ENCODE measurements around the gene LHFPL4.
"Not testable (repeated sequence)": the region's sequence is repeated elsewhere in the genome, so short reads cannot be mapped to it uniquely, and the experiment has no call there.

LHFPL4 gene

GRCh38 chr3:9553021-9553947 is at the start of gene LHFPL4:
TSS of gene LHFPL4 (minus strand) at chr3:9553822. CDS start at chr3:9552679, 1,143 bp downstream.
- DNase-seq (ENCODE audit: low read depth) = no peak

GRCh38 chr3:9602620-9603019 is 49.0 kb upstream of the LHFPL4 start:
- DNase-seq (ENCODE audit: low read depth) = no peak

GRCh38 chr3:9601006-9601581 is 47.5 kb upstream of the LHFPL4 start:
- DNase-seq (ENCODE audit: low read depth) = not testable (repeated sequence)

GRCh38 chr3:9600597-9600996 is 47.0 kb upstream of the LHFPL4 start:
- no peak for DNase-seq (ENCODE audit: low read depth)

GRCh38 chr3:9598783-9599387 is 45.3 kb upstream of the LHFPL4 start:
- DNase-seq (ENCODE audit: low read depth) = no peak

GRCh38 chr3:9595877-9596276 is 42.3 kb upstream of the LHFPL4 start:
- no peak for DNase-seq (ENCODE audit: low read depth)

GRCh38 chr3:9591781-9592180 is 38.2 kb upstream of the LHFPL4 start:
- not testable (repeated sequence) for DNase-seq (ENCODE audit: low read depth)

- DNase-seq (ENCODE audit: low read depth) = no peak
Observed at GRCh38 chr3:9590282-9590791, 36.7 kb upstream of the LHFPL4 start.

- DNase-seq (ENCODE audit: low read depth) = no peak
Observed at GRCh38 chr3:9583792-9584191, 30.2 kb upstream of the LHFPL4 start.

GRCh38 chr3:9583371-9583770 is 29.7 kb upstream of the LHFPL4 start:
- DNase-seq (ENCODE audit: low read depth) = no peak

GRCh38 chr3:9582332-9582731 is 28.7 kb upstream of the LHFPL4 start:
- no peak for DNase-seq (ENCODE audit: low read depth)

- DNase-seq (ENCODE audit: low read depth) = no peak
Observed at GRCh38 chr3:9581742-9582141, 28.1 kb upstream of the LHFPL4 start.

GRCh38 chr3:9569054-9569453 is 15.4 kb upstream of the LHFPL4 start:
- DNase-seq (ENCODE audit: low read depth) = no peak

GRCh38 chr3:9565316-9565715 is 11.7 kb upstream of the LHFPL4 start:
- DNase-seq (ENCODE audit: low read depth) = no peak

- no peak for DNase-seq (ENCODE audit: low read depth)
Observed at GRCh38 chr3:9563851-9564250, 10.2 kb upstream of the LHFPL4 start.

- not testable (repeated sequence) for DNase-seq (ENCODE audit: low read depth)
Observed at GRCh38 chr3:9560056-9560455, 6.4 kb upstream of the LHFPL4 start.

- no peak for DNase-seq (ENCODE audit: low read depth)
Observed at GRCh38 chr3:9553948-9554513, 409 bp upstream of the LHFPL4 start.

GRCh38 chr3:9552252-9552999 is 1.2 kb downstream of the LHFPL4 start:
- no peak for DNase-seq (ENCODE audit: low read depth)

- DNase-seq (ENCODE audit: low read depth) = no peak
Observed at GRCh38 chr3:9550999-9551398, 2.6 kb downstream of the LHFPL4 start.

GRCh38 chr3:9549600-9549999 is 4.0 kb downstream of the LHFPL4 start:
- DNase-seq (ENCODE audit: low read depth) = no peak

- no peak for DNase-seq (ENCODE audit: low read depth)
Observed at GRCh38 chr3:9548991-9549390, 4.6 kb downstream of the LHFPL4 start.

- no peak for DNase-seq (ENCODE audit: low read depth)
Observed at GRCh38 chr3:9542182-9542581, 11.4 kb downstream of the LHFPL4 start.

Data from HS-5 (cell line).